Activated CD4-positive, alpha-beta T cell treated with anti-CD3 and anti-CD28 coated beads, Interleukin-2, amount 10 ng/mL, durations not matched to agents 24 days and 14 days (primary cell): ENCODE data around the gene IDI1. TPM values are rescaled to one million over a fixed set of nuclear protein-coding genes. Genes with fewer than 3 reads are reported as not detected.
A peak's percentile ranks its signal among the peaks of the same experiment; 100 is the strongest.

Experiments used
- DNase-seq: peaks from one replicate; pipeline ENCODE4 v3.0.0; 2022
- H3K27ac Mint-ChIP-seq: one replicate; pipeline ENCODE4 v1.8.0; 2022; ENCODE audit warnings: mild to moderate bottlenecking, mixed read lengths
- H3K27me3 Mint-ChIP-seq: one replicate; pipeline ENCODE4 v1.8.0; 2022; ENCODE audit warnings: mixed read lengths
- H3K36me3 Mint-ChIP-seq: one replicate; pipeline ENCODE4 v1.8.0; 2022; ENCODE audit warnings: low read depth, mild to moderate bottlenecking, mixed read lengths
- H3K4me1 Mint-ChIP-seq: one replicate; pipeline ENCODE4 v1.8.0; 2021; ENCODE audit warnings: mixed read lengths
- H3K4me3 Mint-ChIP-seq: one replicate; pipeline ENCODE4 v1.8.0; 2022; ENCODE audit warnings: mild to moderate bottlenecking, moderate library complexity, mixed read lengths
- H3K9me3 Mint-ChIP-seq: one replicate; pipeline ENCODE4 v1.8.0; 2021; ENCODE audit warnings: mixed read lengths
- intact Hi-C: fragments of 100-400 bp; cut with micrococcal nuclease; formaldehyde crosslinking; loops from one replicate; pipeline ENCODE4 v1.15.1; 2023
- total RNA-seq: library from RNA; stranded (reverse); gene quantifications from 2 replicates; pipeline ENCODE4 v1.2.3, GENCODE V29; 2022

The IDI1 gene
- total RNA-seq: 74.6 and 75.5 TPM in 2 replicates

GRCh38 chr10:1048732-1049424, at the start of gene IDI1:
Gene IDI1 (minus strand): TSS chr10:1049119. CDS start chr10:1049003, 116 bp downstream.
- intact Hi-C loops: loop anchor here (1.0 to 2.0 kb wide), 5 partner anchors 7 to 118 kb away; partner anchors contain the start of genes GTPBP4, LARP4B and WDR37
- H3K36me3 Mint-ChIP-seq: peaks cover 67% of the 10 kb centered on the region
- DNase-seq: peak; percentile 99

DNA sequence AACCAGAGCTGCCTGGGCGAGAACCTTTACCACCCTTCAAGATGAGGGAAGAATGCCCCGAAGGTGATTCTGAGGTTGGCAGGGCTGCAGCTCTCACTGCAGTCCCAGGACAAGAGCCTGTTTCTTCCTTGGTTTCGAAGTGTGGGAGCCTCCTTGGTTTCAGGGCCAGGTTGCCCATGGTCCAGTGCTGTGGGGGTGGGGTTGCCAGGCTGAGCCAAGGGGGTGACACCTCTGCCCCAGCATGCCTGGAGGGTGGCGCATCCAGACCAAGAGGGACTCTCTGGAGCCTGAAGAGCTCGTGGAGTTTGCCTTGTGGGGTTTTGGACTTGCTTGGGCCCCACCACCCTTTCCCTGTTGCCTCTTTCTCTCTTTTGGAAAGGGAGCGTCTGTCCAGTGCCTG, 48.5 kb upstream of the IDI1 start:
- Mint-ChIP-seq H3K36me3 (peaks cover 43% of the 10 kb centered on the region), H3K9me3 (no peaks in the 10 kb centered on the region), H3K27me3 (no peaks in the 10 kb centered on the region), H3K4me3 (no peak overlapping the region), H3K4me1 (peaks cover 38% of the 10 kb centered on the region), H3K27ac (no peak overlapping the region)
- no peak for DNase-seq
- intact Hi-C loops: no loop called here

More at GRCh38 chr10:1048732-1049424, at the start of gene IDI1:
- peak within 1 kb of the TSS; percentile 95 for H3K4me3 Mint-ChIP-seq
- H3K27me3 Mint-ChIP-seq: no peaks in the 10 kb centered on the region
- H3K4me1 Mint-ChIP-seq: peaks cover 55% of the 10 kb centered on the region
- H3K27ac Mint-ChIP-seq: peak within 1 kb of the TSS; percentile 95
- H3K9me3 Mint-ChIP-seq: no peaks in the 10 kb centered on the region

DNA sequence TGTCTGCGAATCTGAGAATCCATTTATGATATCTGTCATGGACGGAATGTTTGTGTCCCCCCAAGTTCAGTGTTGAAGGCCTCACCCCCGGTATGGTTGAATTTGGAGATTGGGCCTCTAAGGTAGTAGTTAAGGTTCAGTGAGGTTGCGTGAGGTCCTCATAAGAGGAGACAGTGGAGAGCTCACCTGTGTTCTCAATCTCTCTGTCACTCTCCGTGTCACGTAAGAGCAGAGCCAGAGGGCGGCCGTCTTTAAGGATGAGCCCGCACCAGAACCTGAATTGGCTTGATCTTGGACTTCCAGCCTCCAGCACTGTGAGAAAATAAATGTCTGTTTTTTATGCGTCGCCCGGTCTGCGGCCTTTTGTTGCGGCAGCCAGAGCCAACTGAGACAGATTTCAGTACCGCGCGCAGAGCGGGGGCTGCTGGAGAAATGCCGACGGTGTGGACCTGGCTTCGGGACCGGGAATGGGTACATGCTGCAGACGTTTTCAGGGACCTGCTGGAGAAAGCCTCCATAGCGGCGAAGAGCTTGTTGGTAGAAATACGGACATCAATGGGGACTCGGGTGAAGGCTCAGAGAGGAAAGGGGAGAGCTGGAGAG, 47.5 kb upstream of the IDI1 start:
- no peak overlapping the region for H3K27ac Mint-ChIP-seq
- H3K27me3 Mint-ChIP-seq: no peaks in the 10 kb centered on the region
- H3K9me3 Mint-ChIP-seq: no peaks in the 10 kb centered on the region
- peaks cover 29% of the 10 kb centered on the region for H3K4me1 Mint-ChIP-seq
- intact Hi-C loops: no loop called here
- no peak for DNase-seq
- no peak overlapping the region for H3K4me3 Mint-ChIP-seq
- H3K36me3 Mint-ChIP-seq: peaks cover 37% of the 10 kb centered on the region

DNA sequence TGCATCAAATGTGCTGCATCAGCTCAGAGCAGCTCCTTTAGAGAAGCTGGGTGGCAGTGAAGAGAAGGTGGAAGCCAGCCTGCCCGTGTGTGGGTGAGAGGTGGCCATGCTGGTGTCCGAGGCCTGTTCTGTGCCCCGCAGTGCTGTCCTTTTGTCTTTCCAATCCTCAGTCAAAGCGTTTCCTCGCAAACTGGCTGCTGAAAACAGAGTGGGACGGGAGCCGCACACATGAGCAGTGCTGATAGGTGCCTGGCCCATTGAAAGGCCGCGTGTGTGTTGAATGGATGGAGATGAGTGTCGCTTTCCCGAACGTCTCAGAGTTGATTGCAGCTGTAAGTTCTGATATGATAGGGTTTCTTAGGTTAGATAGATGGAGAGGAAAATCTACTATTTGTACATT, 46.6 kb upstream of the IDI1 start:
- Mint-ChIP-seq H3K4me3 (no peak overlapping the region), H3K4me1 (peaks cover 22% of the 10 kb centered on the region), H3K27me3 (no peaks in the 10 kb centered on the region), H3K9me3 (no peaks in the 10 kb centered on the region), H3K36me3 (peaks cover 35% of the 10 kb centered on the region), H3K27ac (no peak overlapping the region)
- intact Hi-C loops: loop anchor here (2.0 kb wide), 2 partner anchors 15 to 47 kb away; partner anchors contain the start of gene IDI1
- no peak for DNase-seq

DNA sequence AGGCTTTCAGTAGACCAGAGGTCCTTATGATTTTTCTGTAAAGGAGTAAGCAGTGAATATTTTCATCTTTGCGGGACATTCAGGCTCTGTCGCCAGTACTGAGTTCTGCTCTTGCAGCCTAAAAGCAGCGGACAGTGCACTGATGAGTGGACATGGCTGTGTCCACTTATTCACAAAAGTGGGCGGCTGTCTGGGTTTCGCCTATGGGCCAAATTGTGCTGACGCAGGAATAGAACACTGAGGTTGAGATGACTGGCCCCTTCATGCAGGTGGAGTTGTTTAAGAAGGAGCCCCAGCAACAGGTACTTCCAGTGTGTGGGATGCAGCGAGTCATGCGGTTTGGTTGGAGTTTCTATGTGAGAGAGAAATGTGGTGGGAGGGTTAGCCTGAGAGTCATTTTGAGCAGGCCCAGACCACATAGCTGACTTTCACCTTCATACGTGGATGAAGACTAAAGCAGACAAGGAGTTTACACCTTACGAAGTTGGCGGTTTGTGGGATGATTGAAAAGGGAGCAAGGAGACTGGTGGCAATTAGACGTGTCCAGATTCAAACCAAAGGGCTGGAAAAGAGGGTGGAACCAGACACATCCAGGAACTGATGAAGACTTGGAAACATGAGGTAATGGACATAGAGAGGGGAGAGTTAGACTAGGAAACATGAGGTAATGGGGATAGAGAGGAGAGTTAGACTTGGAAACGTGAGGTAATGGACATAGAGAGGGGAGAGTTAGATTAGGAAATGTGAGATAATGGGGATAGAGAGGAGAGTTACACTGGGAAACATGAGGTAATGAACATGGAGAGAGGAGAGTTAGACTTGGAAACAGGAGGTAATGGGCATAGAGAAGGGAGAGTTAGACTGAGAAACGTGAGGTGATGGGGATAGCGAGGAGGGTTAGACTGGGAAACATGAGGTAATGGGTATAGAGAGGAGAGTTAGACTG, 45.5 kb upstream of the IDI1 start:
- Mint-ChIP-seq H3K36me3 (peaks cover 34% of the 10 kb centered on the region), H3K4me3 (no peak overlapping the region), H3K9me3 (no peaks in the 10 kb centered on the region), H3K4me1 (peaks cover 15% of the 10 kb centered on the region), H3K27me3 (no peaks in the 10 kb centered on the region), H3K27ac (no peak overlapping the region)
- intact Hi-C loops: loop anchor here (1.0 to 2.0 kb wide), 3 partner anchors 8 to 46 kb away; partner anchors contain the start of gene IDI1
- DNase-seq: peak; percentile 73

GRCh38 chr10:1093696-1094095, 44.8 kb upstream of the IDI1 start:
- peaks cover 30% of the 10 kb centered on the region for H3K36me3 Mint-ChIP-seq
- no peak overlapping the region for H3K27ac Mint-ChIP-seq
- peaks cover 11% of the 10 kb centered on the region for H3K4me1 Mint-ChIP-seq
- H3K4me3 Mint-ChIP-seq: no peak overlapping the region
- intact Hi-C loops: loop anchor here (1.0 to 2.0 kb wide), 3 partner anchors 9 to 45 kb away; partner anchors contain the start of gene IDI1
- no peaks in the 10 kb centered on the region for H3K9me3 Mint-ChIP-seq
- DNase-seq: no peak
- no peaks in the 10 kb centered on the region for H3K27me3 Mint-ChIP-seq

DNA sequence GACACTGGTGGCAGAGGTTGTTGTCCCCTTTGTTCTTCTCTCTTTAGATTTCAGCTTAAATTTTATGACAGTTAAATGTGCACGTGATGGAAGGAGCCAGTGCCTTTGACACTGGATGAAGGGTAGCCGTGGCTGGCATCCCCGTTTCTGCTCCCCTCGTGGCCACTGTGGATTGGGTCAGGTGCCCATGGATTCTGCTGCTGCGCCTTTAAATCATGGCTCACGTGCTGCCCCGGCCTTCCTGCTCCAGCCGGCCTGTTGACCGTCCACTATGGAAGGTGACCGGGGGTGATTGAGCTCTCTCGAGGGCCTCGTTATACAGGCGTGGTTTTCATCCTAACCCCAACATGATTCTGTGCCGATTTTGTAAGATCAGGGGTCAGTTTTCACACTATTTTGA, 41.8 kb upstream of the IDI1 start:
- Mint-ChIP-seq H3K9me3 (no peaks in the 10 kb centered on the region), H3K4me1 (peaks cover 16% of the 10 kb centered on the region), H3K4me3 (no peak overlapping the region), H3K36me3 (peaks cover 47% of the 10 kb centered on the region), H3K27ac (no peak overlapping the region), H3K27me3 (no peaks in the 10 kb centered on the region)
- intact Hi-C loops: no loop called here
- no peak for DNase-seq

GRCh38 chr10:1089017-1089689, 40.2 kb upstream of the IDI1 start:
- Mint-ChIP-seq H3K9me3 (no peaks in the 10 kb centered on the region), H3K27ac (peak overlapping the region; percentile 23), H3K4me1 (peaks cover 16% of the 10 kb centered on the region), H3K36me3 (peaks cover 55% of the 10 kb centered on the region), H3K4me3 (no peak overlapping the region), H3K27me3 (no peaks in the 10 kb centered on the region)
- intact Hi-C loops: no loop called here
- no peak for DNase-seq

GRCh38 chr10:1086787-1087186, 37.9 kb upstream of the IDI1 start:
- peaks cover 13% of the 10 kb centered on the region for H3K4me1 Mint-ChIP-seq
- H3K9me3 Mint-ChIP-seq: no peaks in the 10 kb centered on the region
- H3K36me3 Mint-ChIP-seq: peaks cover 62% of the 10 kb centered on the region
- no peak overlapping the region for H3K27ac Mint-ChIP-seq
- intact Hi-C loops: no loop called here
- H3K4me3 Mint-ChIP-seq: no peak overlapping the region
- no peak for DNase-seq
- H3K27me3 Mint-ChIP-seq: no peaks in the 10 kb centered on the region

DNA sequence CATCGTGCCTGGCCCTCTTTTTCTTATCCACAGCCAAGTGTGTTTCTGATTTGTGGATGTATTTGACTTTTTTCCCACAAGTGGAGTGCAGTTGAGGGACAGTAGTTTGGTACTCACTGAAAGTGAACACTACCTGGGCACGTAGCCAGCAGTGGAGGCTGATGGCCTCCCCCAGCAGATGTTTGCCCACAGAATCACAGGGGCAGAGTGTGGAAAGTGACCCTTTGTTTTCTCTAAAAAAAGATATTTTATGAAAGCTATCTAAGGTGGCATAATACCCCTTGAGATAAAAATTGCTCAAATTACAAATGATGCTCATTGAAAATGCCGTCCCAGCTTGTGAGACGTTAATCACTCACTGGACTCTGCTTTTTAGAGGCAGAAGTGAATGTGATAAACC, 36.3 kb upstream of the IDI1 start:
- Mint-ChIP-seq H3K27me3 (no peaks in the 10 kb centered on the region), H3K4me3 (no peak overlapping the region), H3K4me1 (peaks cover 13% of the 10 kb centered on the region), H3K27ac (no peak overlapping the region), H3K9me3 (no peaks in the 10 kb centered on the region), H3K36me3 (peaks cover 60% of the 10 kb centered on the region)
- no peak for DNase-seq
- intact Hi-C loops: no loop called here

- DNase-seq: no peak
- peaks cover 64% of the 10 kb centered on the region for H3K36me3 Mint-ChIP-seq
- intact Hi-C loops: no loop called here
- H3K9me3 Mint-ChIP-seq: no peaks in the 10 kb centered on the region
- no peak overlapping the region for H3K4me3 Mint-ChIP-seq
- H3K4me1 Mint-ChIP-seq: peaks cover 10% of the 10 kb centered on the region
- no peaks in the 10 kb centered on the region for H3K27me3 Mint-ChIP-seq
- H3K27ac Mint-ChIP-seq: no peak overlapping the region
These were observed 35.4 kb upstream of the IDI1 start for GRCh38 chr10:1084011-1084950.

DNA sequence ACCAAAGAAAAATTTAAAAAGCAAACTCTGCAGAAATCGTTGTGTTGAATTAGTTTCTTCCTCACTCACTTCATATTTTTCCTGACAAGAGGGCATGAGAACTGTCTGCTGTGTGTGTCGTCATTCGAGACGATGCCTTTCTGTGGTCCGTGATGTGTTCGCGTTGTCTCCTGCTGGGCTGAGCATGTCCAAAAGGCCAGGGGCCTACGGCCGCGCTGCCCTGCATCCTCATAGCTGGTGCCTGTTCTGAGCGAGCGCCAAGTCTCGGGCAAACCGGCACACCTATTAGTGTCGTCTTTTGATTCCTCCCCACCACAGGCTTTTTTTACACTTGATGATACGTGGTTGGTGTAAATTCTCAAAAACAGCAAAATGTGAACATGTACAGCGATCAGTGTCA, 34.7 kb upstream of the IDI1 start:
- H3K4me1 Mint-ChIP-seq: peaks cover 10% of the 10 kb centered on the region
- H3K9me3 Mint-ChIP-seq: no peaks in the 10 kb centered on the region
- no peak overlapping the region for H3K4me3 Mint-ChIP-seq
- intact Hi-C loops: no loop called here
- no peak overlapping the region for H3K27ac Mint-ChIP-seq
- H3K27me3 Mint-ChIP-seq: no peaks in the 10 kb centered on the region
- no peak for DNase-seq
- peaks cover 70% of the 10 kb centered on the region for H3K36me3 Mint-ChIP-seq
